Germinal center (tissue), 1 donor: ENCODE measurements around the gene KDM4C.
"Not testable (repeated sequence)": the region's sequence is repeated elsewhere in the genome, so short reads cannot be mapped to it uniquely, and the experiment has no call there.

Experiments used
- DNase-seq: peaks from one replicate; pipeline ENCODE4 v3.0.0; 2012; ENCODE audit warnings: mixed read lengths, low spot score

KDM4C gene

GRCh38 chr9:6807669-6808068 lies 49.9 kb downstream of the KDM4C start:
- DNase-seq: not testable (repeated sequence)

- no peak for DNase-seq
These were observed 53.7 kb downstream of the KDM4C start for GRCh38 chr9:6811436-6811835.

- DNase-seq: no peak
These were observed 58.8 kb downstream of the KDM4C start for GRCh38 chr9:6816581-6816980.

GRCh38 chr9:6818292-6818922 lies 60.6 kb downstream of the KDM4C start:
- DNase-seq: no peak

- no peak for DNase-seq
These were observed 61.3 kb downstream of the KDM4C start for GRCh38 chr9:6819112-6819511.

- DNase-seq: no peak
These were observed 61.8 kb downstream of the KDM4C start for GRCh38 chr9:6819529-6819928.

- DNase-seq: no peak
These were observed 64.9 kb downstream of the KDM4C start for GRCh38 chr9:6822696-6823095.

- peak; percentile 45 for DNase-seq
These were observed 69.8 kb downstream of the KDM4C start for GRCh38 chr9:6827439-6828145.

- DNase-seq: no peak
These were observed 71.3 kb downstream of the KDM4C start for GRCh38 chr9:6829027-6829426.

- no peak for DNase-seq
These were observed 71.8 kb downstream of the KDM4C start for GRCh38 chr9:6829536-6829935.

- DNase-seq: no peak
These were observed 75.9 kb downstream of the KDM4C start for GRCh38 chr9:6833518-6834192.

- no peak for DNase-seq
These were observed 76.5 kb downstream of the KDM4C start for GRCh38 chr9:6834306-6834705.

GRCh38 chr9:6838158-6838557 lies 80.4 kb downstream of the KDM4C start:
- no peak for DNase-seq

GRCh38 chr9:6842584-6842947 lies 84.8 kb downstream of the KDM4C start:
- DNase-seq: no peak

GRCh38 chr9:6843742-6844141 lies 86.0 kb downstream of the KDM4C start:
- DNase-seq: no peak

GRCh38 chr9:6844267-6844666 lies 86.5 kb downstream of the KDM4C start:
- no peak for DNase-seq

- DNase-seq: no peak
These were observed 87.5 kb downstream of the KDM4C start for GRCh38 chr9:6845128-6845826.

GRCh38 chr9:6845880-6846279 lies 88.1 kb downstream of the KDM4C start:
- DNase-seq: no peak

- no peak for DNase-seq
These were observed 94.6 kb downstream of the KDM4C start for GRCh38 chr9:6852243-6852963.

- no peak for DNase-seq
These were observed 98.1 kb downstream of the KDM4C start for GRCh38 chr9:6855860-6856259.

GRCh38 chr9:6864102-6864501 lies 106.3 kb downstream of the KDM4C start:
- DNase-seq: no peak
